Muscle of leg (tissue), 11 donors: ENCODE data around the gene ARL8B. TPM values are rescaled to one million over a fixed set of nuclear protein-coding genes. Genes with fewer than 3 reads are reported as not detected.

Experiments used
- DNase-seq: peaks from one replicate; pipeline ENCODE4 v3.0.0; 2013
- H3K27ac ChIP-seq: one replicate; pipeline ENCODE4 v1.5.1; 2013; ENCODE audit warnings: mild to moderate bottlenecking, low read length, control low read depth
- H3K27me3 ChIP-seq: one replicate; pipeline ENCODE4 v1.6.1; 2013; ENCODE audit warnings: low read length; ENCODE audit not compliant: control insufficient read depth, insufficient read depth
- H3K36me3 ChIP-seq: one replicate; pipeline ENCODE4 v1.6.1; 2013; ENCODE audit warnings: low read length; ENCODE audit not compliant: control insufficient read depth, insufficient read depth
- H3K4me1 ChIP-seq: one replicate; pipeline ENCODE4 v1.6.1; 2013; ENCODE audit warnings: low read length; ENCODE audit not compliant: control insufficient read depth, insufficient read depth
- H3K4me3 ChIP-seq: one replicate; pipeline ENCODE4 v1.5.1; 2013; ENCODE audit warnings: low read length, control low read depth
- H3K9me3 ChIP-seq: replicated peaks from 2 replicates; pipeline ENCODE4 v1.6.1; 2013; ENCODE audit warnings: low read depth, low read length; ENCODE audit not compliant: control insufficient read depth
- WGBS: methylation state at CpG from one replicate; pipeline ENCODE4 v1.1.5; 2013; ENCODE audit warnings: missing lambda C conversion rate; ENCODE audit not compliant: insufficient coverage; 5-methylcytosine and 5-hydroxymethylcytosine counted together
- polyA plus RNA-seq, 8 donors: library from polyadenylated mRNA; unstranded; fragments of 120-200 nt; gene quantifications; one replicate each; pipeline versions ENCODE4 v1.2.1 to v1.2.3, GENCODE V29; 2013; ENCODE audit warnings: inconsistent platforms in 1 of 8, low replicate concordance in 1 of 8; ENCODE audit not compliant: insufficient read length in 8 of 8, insufficient read depth in 1 of 8
- total RNA-seq: library from RNA; stranded (reverse); fragments of 120-200 nt; gene quantifications from one replicate; pipeline ENCODE4 v1.2.4, GENCODE V29; 2013

Gene ARL8B
- total and polyA plus RNA-seq, 9 donors = 26.7 to 48.5 (median 41.0) TPM

- no peak overlapping the region for H3K4me3 ChIP-seq
- no CpG with 5 or more reads among the region's 5 CpGs for WGBS
These were observed 69.6 kb downstream of the ARL8B start for GRCh38 chr3:5191555-5192304.

GRCh38 chr3:5192571-5193365 lies 70.7 kb downstream of the ARL8B start:
- Histone ChIP-seq H3K4me3 (no peak overlapping the region), H3K27me3 (no peaks in the 10 kb centered on the region), H3K9me3 (no peaks in the 10 kb centered on the region), H3K36me3 (peaks cover 6% of the 10 kb centered on the region), H3K4me1 (peaks cover 10% of the 10 kb centered on the region), H3K27ac (no peak overlapping the region)
- WGBS = 100% methylated on average over 2 of the region's 3 CpGs
- no peak for DNase-seq

More at GRCh38 chr3:5191555-5192304, 69.6 kb downstream of the ARL8B start:
- peaks cover 4% of the 10 kb centered on the region for H3K36me3 ChIP-seq
- no peaks in the 10 kb centered on the region for H3K27me3 ChIP-seq
- DNase-seq = no peak
- peaks cover 10% of the 10 kb centered on the region for H3K4me1 ChIP-seq
- H3K9me3 ChIP-seq = no peaks in the 10 kb centered on the region
- no peak overlapping the region for H3K27ac ChIP-seq

DNA sequence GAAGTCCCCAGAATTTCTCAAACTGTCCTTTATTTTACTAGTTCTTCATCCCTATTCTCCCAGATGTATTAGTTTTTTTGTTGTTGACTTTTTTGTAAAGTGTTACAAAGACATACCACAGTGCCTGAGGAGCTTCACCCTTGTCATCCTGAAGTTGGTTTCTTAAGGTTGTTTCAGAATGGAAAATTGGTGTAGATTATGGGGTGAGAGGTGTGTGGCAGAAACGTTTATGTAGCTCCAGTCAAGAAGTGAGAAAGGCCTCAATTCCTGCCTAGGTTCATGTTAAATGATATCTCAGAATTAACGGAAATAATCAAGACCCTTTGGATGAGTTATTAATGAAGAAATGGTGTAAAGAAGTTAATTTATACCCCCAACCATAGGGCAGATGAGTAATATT lies 72.2 kb downstream of the ARL8B start:
- no peak overlapping the region for H3K27ac ChIP-seq
- 50% methylated on average over 1 of the region's 2 CpGs for WGBS

DNA sequence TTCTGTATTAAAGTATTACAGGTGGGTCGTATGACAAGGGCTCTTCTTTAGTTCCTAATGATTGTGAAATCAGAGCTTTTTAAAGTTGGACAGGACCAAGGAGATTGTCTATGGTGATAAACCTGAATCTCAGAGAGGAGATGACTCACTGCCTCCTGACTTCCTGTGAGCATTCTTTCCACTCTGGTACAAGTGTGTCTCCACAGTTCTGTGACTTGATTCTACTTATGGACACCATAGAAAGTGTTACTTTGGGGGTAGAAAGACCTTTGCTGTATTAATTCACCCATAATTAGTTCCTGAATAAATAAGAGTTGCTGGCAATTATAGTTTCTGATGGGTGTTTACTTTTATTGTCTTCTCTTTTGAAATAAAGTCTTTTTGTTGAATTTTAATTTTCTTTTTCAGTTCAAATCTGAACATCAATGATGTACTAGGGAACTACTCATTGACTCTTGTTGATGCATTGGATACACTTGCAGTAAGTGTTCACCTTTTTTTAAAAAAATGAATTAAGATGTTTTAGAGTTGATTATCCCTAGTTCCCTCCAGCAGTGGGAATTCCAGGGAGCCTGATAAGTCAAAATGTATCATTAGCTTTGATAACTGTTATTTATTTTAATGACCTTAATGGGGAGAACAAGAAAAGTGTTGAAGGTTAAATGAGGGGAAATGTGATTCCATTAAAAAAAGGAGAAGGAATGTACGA lies 72.9 kb downstream of the ARL8B start:
- peaks cover 2% of the 10 kb centered on the region for H3K4me1 ChIP-seq
- DNase-seq = no peak
- no peaks in the 10 kb centered on the region for H3K27me3 ChIP-seq
- no peak overlapping the region for H3K27ac ChIP-seq
- no peak overlapping the region for H3K4me3 ChIP-seq
- H3K36me3 ChIP-seq = peaks cover 8% of the 10 kb centered on the region
- 71% methylated on average over 1 of the region's 2 CpGs for WGBS
- H3K9me3 ChIP-seq = no peaks in the 10 kb centered on the region

More for the DNA sequence above, 72.2 kb downstream of the ARL8B start:
- peaks cover 2% of the 10 kb centered on the region for H3K4me1 ChIP-seq
- no peak overlapping the region for H3K4me3 ChIP-seq
- no peak for DNase-seq
- H3K36me3 ChIP-seq = peaks cover 6% of the 10 kb centered on the region
- H3K27me3 ChIP-seq = no peaks in the 10 kb centered on the region
- H3K9me3 ChIP-seq = no peaks in the 10 kb centered on the region

GRCh38 chr3:5195605-5196004 lies 73.5 kb downstream of the ARL8B start:
- Histone ChIP-seq H3K4me1 (no peaks in the 10 kb centered on the region), H3K27ac (no peak overlapping the region), H3K4me3 (no peak overlapping the region), H3K27me3 (no peaks in the 10 kb centered on the region), H3K9me3 (no peaks in the 10 kb centered on the region), H3K36me3 (peaks cover 10% of the 10 kb centered on the region)
- 67% methylated on average over 2 of the region's 2 CpGs for WGBS
- DNase-seq = peak; percentile 46

DNA sequence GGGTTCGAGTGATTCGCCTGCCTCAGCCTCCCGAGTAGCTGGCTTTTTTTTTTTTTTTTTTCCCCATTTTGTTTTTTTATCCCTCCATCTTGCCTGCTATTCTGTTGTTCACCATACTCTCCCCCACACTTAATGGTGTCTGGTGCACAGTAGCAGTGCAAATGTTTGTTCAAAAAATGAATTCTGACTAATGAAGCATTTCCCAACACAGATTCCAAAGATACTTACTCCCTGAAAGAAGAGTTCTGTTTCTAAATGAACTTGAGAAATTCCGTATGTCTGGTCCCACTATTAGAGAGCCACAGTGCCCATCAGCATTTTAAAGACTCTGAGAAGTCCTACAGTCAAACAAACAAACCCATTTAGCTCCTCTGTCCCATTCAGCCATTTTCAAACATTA lies 74.9 kb downstream of the ARL8B start:
- Histone ChIP-seq H3K4me1 (no peaks in the 10 kb centered on the region), H3K27me3 (no peaks in the 10 kb centered on the region), H3K4me3 (no peak overlapping the region), H3K27ac (no peak overlapping the region), H3K9me3 (no peaks in the 10 kb centered on the region), H3K36me3 (peaks cover 23% of the 10 kb centered on the region)
- no peak for DNase-seq
- WGBS = 83% methylated on average over 2 of the region's 4 CpGs

DNA sequence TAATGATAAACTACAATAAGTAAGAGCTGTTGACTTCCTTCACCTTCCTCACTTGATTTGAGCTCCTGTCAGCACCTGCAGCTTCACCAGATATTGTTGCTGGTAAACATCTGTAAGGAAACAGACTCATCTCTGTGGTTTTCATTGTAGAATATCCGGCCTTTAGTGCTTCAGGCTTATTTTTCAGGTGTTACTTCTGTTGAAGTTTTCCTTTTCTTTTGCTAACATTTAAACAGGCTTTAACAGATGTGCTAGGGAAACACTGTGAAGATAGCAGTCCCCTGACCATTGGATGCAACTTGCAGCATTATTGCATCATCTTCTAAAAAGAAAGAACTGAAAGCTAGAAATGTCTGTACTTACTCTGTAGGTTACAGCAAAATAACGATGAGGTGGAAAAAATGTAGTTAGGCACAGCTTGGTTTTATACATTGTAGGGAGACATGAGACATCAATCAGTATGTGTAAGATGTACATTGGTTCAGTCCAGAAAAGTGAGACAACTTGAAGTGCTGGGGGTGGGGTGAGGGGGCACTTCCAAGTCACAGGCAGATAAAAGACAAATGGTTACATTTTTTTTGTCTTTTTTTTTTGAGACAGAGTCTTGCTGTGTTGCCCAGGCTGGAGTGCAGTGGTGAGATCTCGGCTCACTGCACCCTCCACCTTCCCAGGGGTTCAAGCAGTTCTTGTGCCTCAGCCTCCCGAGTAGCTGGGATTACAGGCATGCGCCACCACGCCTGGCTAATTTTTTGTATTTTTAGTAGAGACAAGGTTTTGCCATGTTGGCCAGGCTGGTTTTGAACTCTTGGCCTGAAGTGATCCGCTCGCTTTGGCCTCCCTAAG lies 75.6 kb downstream of the ARL8B start:
- peak; percentile 52 for DNase-seq
- H3K4me3 ChIP-seq = no peak overlapping the region
- no peak overlapping the region for H3K27ac ChIP-seq
- no peaks in the 10 kb centered on the region for H3K4me1 ChIP-seq
- no peaks in the 10 kb centered on the region for H3K27me3 ChIP-seq
- 88% methylated on average over 5 of the region's 8 CpGs for WGBS
- H3K9me3 ChIP-seq = no peaks in the 10 kb centered on the region
- H3K36me3 ChIP-seq = peaks cover 28% of the 10 kb centered on the region

- Histone ChIP-seq H3K27ac (no peak overlapping the region), H3K9me3 (no peaks in the 10 kb centered on the region), H3K4me3 (no peak overlapping the region), H3K27me3 (no peaks in the 10 kb centered on the region), H3K4me1 (no peaks in the 10 kb centered on the region), H3K36me3 (peaks cover 34% of the 10 kb centered on the region)
- WGBS = 100% methylated on average over 2 of the region's 4 CpGs
- no peak for DNase-seq
These were observed 76.2 kb downstream of the ARL8B start for GRCh38 chr3:5198313-5198677.

DNA sequence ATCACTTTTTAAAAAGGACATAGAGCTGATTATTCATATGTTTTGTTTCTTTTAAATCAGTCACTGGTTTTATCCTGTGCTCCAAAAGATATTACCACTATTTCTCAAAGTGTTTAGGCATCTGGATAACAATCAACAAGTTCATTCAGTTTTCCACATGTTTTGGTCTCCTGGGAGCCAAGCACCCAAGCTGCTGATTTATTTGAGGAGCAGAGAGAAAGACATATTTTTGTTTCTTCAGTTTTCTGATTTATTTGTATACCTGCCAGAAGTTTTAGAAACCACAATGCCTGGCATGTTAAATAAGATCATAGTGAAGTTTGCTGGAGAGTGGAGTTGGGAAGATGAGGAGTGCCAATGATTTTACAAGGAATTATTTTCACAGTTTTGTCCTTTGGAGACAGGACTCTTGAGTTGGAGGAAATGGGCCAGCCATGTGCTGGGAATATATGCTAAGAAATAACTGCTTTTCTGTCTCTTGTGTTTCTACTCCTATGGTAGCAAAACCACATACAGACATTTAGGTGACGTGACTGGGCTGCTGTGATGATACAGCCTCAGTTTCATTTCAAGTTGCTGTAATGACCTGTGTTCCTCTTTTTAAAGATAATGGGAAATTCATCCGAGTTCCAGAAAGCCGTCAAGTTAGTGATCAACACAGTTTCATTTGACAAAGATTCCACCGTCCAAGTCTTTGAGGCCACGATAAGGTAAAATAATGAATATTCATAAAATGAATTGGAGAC lies 77.1 kb downstream of the ARL8B start:
- H3K4me1 ChIP-seq = no peaks in the 10 kb centered on the region
- peaks cover 36% of the 10 kb centered on the region for H3K36me3 ChIP-seq
- no peak overlapping the region for H3K27ac ChIP-seq

More for the DNA sequence above, 77.1 kb downstream of the ARL8B start:
- Histone ChIP-seq H3K27me3 (no peaks in the 10 kb centered on the region), H3K9me3 (no peaks in the 10 kb centered on the region), H3K4me3 (no peak overlapping the region)
- peak; percentile 39 for DNase-seq
- no CpG with 5 or more reads among the region's 5 CpGs for WGBS
